Neuronal stem cell (in vitro differentiated cells): ENCODE results near the gene MIA.
"Not testable (repeated sequence)": the region's sequence is repeated elsewhere in the genome, so short reads cannot be mapped to it uniquely, and the experiment has no call there.

Source experiments
- DNase-seq: peaks from one replicate; pipeline ENCODE4 v3.0.0-alpha.2; 2013; ENCODE audit warnings: low spot score
- H2AFZ ChIP-seq: one replicate; pipeline ENCODE4 v1.6.1; 2013; ENCODE audit warnings: mild to moderate bottlenecking, low read length, inconsistent platforms
- H2AK5ac ChIP-seq: 2 replicates; pipeline ENCODE4 v1.6.1; 2013; ENCODE audit warnings: low read depth, mild to moderate bottlenecking, inconsistent platforms, low read length, moderate library complexity, mixed read lengths
- H2BK120ac ChIP-seq: 2 replicates; pipeline ENCODE4 v1.6.1; 2013; ENCODE audit warnings: low read depth, mild to moderate bottlenecking, inconsistent platforms, low read length, moderate library complexity, mixed read lengths
- H2BK12ac ChIP-seq: one replicate; pipeline ENCODE4 v1.6.1; 2013; ENCODE audit warnings: low read length, inconsistent platforms
- H2BK15ac ChIP-seq: 2 replicates; pipeline ENCODE4 v1.6.1; 2013; ENCODE audit warnings: mild to moderate bottlenecking, low read length, inconsistent platforms, mixed read lengths
- H2BK5ac ChIP-seq: one replicate; pipeline ENCODE4 v1.6.1; 2013; ENCODE audit warnings: inconsistent platforms, mild to moderate bottlenecking, low read length, moderate library complexity
- H3K14ac ChIP-seq: one replicate; pipeline ENCODE4 v1.6.1; 2013; ENCODE audit warnings: low read length, inconsistent platforms
- H3K18ac ChIP-seq: 2 replicates; pipeline ENCODE4 v1.6.1; 2013; ENCODE audit warnings: low read length, inconsistent platforms
- H3K23ac ChIP-seq: 2 replicates; pipeline ENCODE4 v1.6.1; 2013; ENCODE audit warnings: low read depth, mild to moderate bottlenecking, mixed read lengths, low read length, inconsistent platforms; ENCODE audit not compliant: poor library complexity
- H3K27ac ChIP-seq: replicated peaks from 3 replicates; pipeline ENCODE4 v1.5.1; 2013; ENCODE audit warnings: low read length, inconsistent platforms
- H3K27me3 ChIP-seq, 3 experiments: 2 replicates each; pipeline ENCODE4 v1.6.1; 2013; ENCODE audit warnings: low read length in 3 of 3, mild to moderate bottlenecking in 2 of 3, inconsistent platforms in 1 of 3, low read depth in 1 of 3, mixed read lengths in 1 of 3, moderate library complexity in 1 of 3; ENCODE audit not compliant: control insufficient read depth in 3 of 3, insufficient read depth in 3 of 3
- H3K36me3 ChIP-seq, 2 donors: replicated peaks in 1 of 2; 2 replicates each; pipeline ENCODE4 v1.6.1; 2013; ENCODE audit warnings: low read length in 2 of 2; ENCODE audit not compliant: control insufficient read depth in 2 of 2, insufficient read depth in 2 of 2
- H3K4ac ChIP-seq: 2 replicates; pipeline ENCODE4 v1.6.1; 2013; ENCODE audit warnings: inconsistent platforms, mild to moderate bottlenecking, low read length, moderate library complexity
- H3K4me1 ChIP-seq, 2 donors: 1 replicate in 1 of 2; 2 replicates in 1 of 2; pipeline ENCODE4 v1.6.1; 2013; ENCODE audit warnings: low read length in 2 of 2, low read depth in 1 of 2; ENCODE audit not compliant: control insufficient read depth in 2 of 2, insufficient read depth in 1 of 2
- H3K4me2 ChIP-seq: one replicate; pipeline ENCODE4 v1.6.1; 2013; ENCODE audit warnings: mild to moderate bottlenecking, low read length, inconsistent platforms; ENCODE audit not compliant: insufficient read depth, poor library complexity, severe bottlenecking
- H3K4me3 ChIP-seq, 2 donors: 2 replicates each; pipeline ENCODE4 v1.5.1; 2013; ENCODE audit warnings: low read length in 2 of 2, mild to moderate bottlenecking in 2 of 2, inconsistent platforms in 1 of 2, moderate library complexity in 1 of 2
- H3K79me1 ChIP-seq: one replicate; pipeline ENCODE4 v1.6.1; 2013; ENCODE audit warnings: low read depth, mild to moderate bottlenecking, inconsistent platforms, low read length, moderate library complexity
- H3K9ac ChIP-seq: one replicate; pipeline ENCODE4 v1.6.1; 2013; ENCODE audit warnings: mild to moderate bottlenecking, low read depth, low read length, inconsistent platforms; ENCODE audit not compliant: poor library complexity
- H3K9me3 ChIP-seq, 2 donors: replicated peaks in 1 of 2; 2 replicates each; pipeline versions ENCODE3 to v1.6.1; 2013; ENCODE audit warnings: low read length in 2 of 2, mild to moderate bottlenecking in 2 of 2, inconsistent platforms in 1 of 2, low read depth in 1 of 2, mixed read lengths in 1 of 2, moderate library complexity in 1 of 2; ENCODE audit not compliant: control insufficient read depth in 2 of 2, insufficient read depth in 1 of 2
- H4K8ac ChIP-seq: one replicate; pipeline ENCODE4 v1.6.1; 2013; ENCODE audit warnings: low read depth, mild to moderate bottlenecking, inconsistent platforms, low read length, moderate library complexity
- H4K91ac ChIP-seq: one replicate; pipeline ENCODE4 v1.6.1; 2013; ENCODE audit warnings: low read length, low read depth, mild to moderate bottlenecking, inconsistent platforms; ENCODE audit not compliant: poor library complexity
- WGBS, 2 donors: extraction: QIAGEN DNeasy Blood & Tissue Kit; methylation state at CpG; one replicate each; pipeline ENCODE4 v1.1.7; 2013; ENCODE audit warnings: missing lambda C conversion rate in 2 of 2, mixed read lengths in 1 of 2; ENCODE audit not compliant: insufficient read length in 2 of 2, insufficient replicate concordance in 1 of 2; ENCODE audit errors: extremely low coverage in 2 of 2; 5-methylcytosine and 5-hydroxymethylcytosine counted together

The MIA gene

DNA sequence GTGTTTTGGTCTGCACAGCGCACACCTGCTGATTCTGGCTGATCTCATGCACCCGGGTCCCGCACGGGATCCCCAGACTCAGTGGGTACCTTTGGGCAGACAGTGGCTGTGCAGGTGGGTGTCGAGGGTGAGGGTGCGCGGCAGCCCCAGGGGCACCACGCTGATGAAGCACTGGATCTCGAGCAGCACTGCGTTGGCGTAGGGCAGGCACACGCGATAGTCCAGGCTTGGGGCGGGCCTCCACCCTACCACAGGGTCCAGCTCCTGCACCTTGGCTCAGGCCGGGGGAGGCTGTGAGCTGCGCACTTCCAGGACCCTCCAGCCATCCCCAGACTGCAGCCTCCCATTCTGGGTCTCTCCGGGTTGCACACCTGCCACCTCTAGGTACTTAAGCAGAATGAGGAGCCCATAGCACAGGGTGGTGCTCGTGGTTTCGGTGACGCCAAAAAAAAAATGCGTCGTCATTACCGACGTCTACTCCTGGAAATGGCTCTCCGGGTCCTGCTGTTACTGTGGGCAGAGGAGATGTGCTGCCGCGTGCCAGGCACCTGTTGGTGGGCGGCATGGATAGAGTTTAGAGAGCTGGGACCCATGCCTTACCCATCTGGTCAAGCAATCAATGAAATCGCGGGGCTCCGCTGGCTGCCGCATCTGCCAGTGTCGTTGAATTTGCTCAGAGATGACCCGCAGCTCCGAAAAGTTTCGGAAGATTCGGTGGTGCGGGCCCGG lies 34.2 kb downstream of the MIA start:
- Histone ChIP-seq H3K14ac (no peak overlapping the region), H3K36me3 (peaks cover 23 to 51% of the 10 kb centered on the region in 2 donors), H2BK120ac (no peak overlapping the region), H3K27me3 (no peaks in the 10 kb centered on the region), H3K4me3 (no peak overlapping the region), H4K8ac (no peak overlapping the region), H3K4me2 (no peak overlapping the region), H2BK15ac (no peak overlapping the region), H3K9me3 (no peaks in the 10 kb centered on the region), H3K9ac (peak overlapping the region; percentile 71), H3K4me1 (peaks cover 27 to 34% of the 10 kb centered on the region in 2 donors), H4K91ac (no peak overlapping the region), H2AFZ (no peak overlapping the region), H2BK12ac (no peak overlapping the region), H3K79me1 (peaks cover 11% of the 10 kb centered on the region), H3K18ac (no peak overlapping the region), H2BK5ac (no peak overlapping the region), H3K23ac (peak overlapping the region; percentile 50), H2AK5ac (no peak overlapping the region), H3K4ac (no peak overlapping the region), H3K27ac (no peak overlapping the region)
- no peak for DNase-seq
- no CpG with 5 or more reads among the region's 39 CpGs for WGBS, 2 donors

DNA sequence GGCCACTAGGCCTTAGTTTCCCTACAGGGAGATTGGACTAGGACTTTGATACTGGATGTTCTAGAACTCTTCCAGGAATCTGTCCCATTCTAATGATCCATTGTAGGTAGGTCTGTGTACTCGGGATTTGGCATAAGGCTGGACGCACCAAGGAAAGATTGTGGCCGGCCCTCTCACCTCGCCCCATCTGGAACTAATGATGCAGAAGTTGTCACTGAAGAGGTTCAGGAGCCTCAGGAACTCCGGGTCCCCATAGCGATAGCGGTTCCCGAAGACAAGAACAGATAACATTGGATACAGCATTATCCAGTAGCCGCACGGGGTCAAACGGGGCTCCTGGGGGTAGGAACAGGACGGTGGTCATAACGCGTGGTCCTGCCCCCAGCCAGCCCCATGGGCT lies 34.8 kb downstream of the MIA start:
- peak overlapping the region in 1 of 2 donors; percentile 30 for H3K4me3 ChIP-seq
- H3K79me1 ChIP-seq: peaks cover 7% of the 10 kb centered on the region
- H4K8ac ChIP-seq: no peak overlapping the region
- no peak overlapping the region for H3K18ac ChIP-seq
- H2AK5ac ChIP-seq: no peak overlapping the region
- no peak for DNase-seq
- H2BK15ac ChIP-seq: no peak overlapping the region
- no peaks in the 10 kb centered on the region for H3K9me3 ChIP-seq
- H3K4ac ChIP-seq: no peak overlapping the region
- no peak overlapping the region for H2BK12ac ChIP-seq
- no peak overlapping the region for H4K91ac ChIP-seq
- H2BK5ac ChIP-seq: no peak overlapping the region
- no CpG with 5 or more reads among the region's 14 CpGs for WGBS, 2 donors
- no peaks in the 10 kb centered on the region for H3K27me3 ChIP-seq
- no peak overlapping the region for H3K14ac ChIP-seq
- H3K23ac ChIP-seq: no peak overlapping the region
- peak overlapping the region; percentile 83 for H2AFZ ChIP-seq
- peaks cover 27 to 28% of the 10 kb centered on the region in 2 donors for H3K4me1 ChIP-seq
- no peak overlapping the region for H3K4me2 ChIP-seq
- no peak overlapping the region for H3K9ac ChIP-seq
- no peak overlapping the region for H3K27ac ChIP-seq
- H2BK120ac ChIP-seq: no peak overlapping the region
- H3K36me3 ChIP-seq: peaks cover 19 to 45% of the 10 kb centered on the region in 2 donors

DNA sequence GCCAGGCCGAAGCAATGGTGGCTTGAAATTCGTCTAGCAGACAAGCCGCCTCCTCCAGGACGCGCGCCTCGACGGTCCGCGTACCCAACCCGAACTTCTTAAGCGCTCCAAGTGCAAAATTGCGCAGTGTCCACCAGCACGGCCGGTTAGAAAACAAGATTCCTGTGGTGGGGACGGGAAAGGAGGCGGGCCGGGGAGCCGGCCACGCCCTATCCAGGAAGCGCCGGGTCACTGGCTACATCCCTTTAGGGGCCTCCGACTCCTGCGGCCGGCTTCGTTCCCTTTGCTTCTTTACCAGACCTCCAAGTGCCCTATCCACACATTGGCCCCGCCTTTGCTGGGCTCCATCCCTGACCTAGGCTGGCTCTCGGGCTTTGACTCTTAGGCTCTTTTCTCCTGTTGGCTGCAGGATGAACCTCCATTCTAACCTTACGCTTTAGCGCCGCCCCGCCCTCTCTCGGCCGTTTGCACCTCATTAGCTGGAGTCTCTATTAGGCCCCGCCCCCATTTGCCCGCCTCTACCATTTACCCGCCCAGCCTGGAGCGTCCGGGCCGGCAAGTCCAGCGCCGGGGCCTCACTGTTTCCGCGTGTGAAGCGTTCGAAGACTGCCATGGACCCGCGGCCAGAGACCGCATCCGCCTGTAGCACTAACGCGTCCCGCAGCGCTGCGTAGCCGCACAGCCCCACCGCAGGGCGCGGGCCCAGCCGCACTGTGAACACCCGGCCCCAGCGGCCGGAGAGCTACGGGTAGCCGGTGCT lies 35.5 kb downstream of the MIA start:
- not testable (repeated sequence) for H2BK15ac ChIP-seq, H4K8ac ChIP-seq, H3K27me3 ChIP-seq, H3K14ac ChIP-seq, H3K79me1 ChIP-seq, H3K4ac ChIP-seq, H2AK5ac ChIP-seq, H2BK5ac ChIP-seq, H2BK12ac ChIP-seq, H2BK120ac ChIP-seq, H4K91ac ChIP-seq, H3K9me3 ChIP-seq
- Histone ChIP-seq H3K23ac (peak overlapping the region; percentile 34), H3K4me1 (peaks cover 23 to 25% of the 10 kb centered on the region in 2 donors), H3K27ac (peak overlapping the region; percentile 76), H3K4me2 (peak overlapping the region; percentile 78), H3K36me3 (peaks cover 19 to 38% of the 10 kb centered on the region in 2 donors), H3K18ac (peak overlapping the region; percentile 74), H2AFZ (peak overlapping the region; percentile 83), H3K9ac (peak overlapping the region; percentile 78), H3K4me3 (peak overlapping the region; percentile 37 to 74)
- WGBS, 2 donors: no CpG with 5 or more reads among the region's 65 CpGs
- peak; percentile 79 for DNase-seq
